GM12878 (cell line): Measurements from ENCODE around the gene SUGCT. TPM values are rescaled to one million over a fixed set of nuclear protein-coding genes. Genes with fewer than 3 reads are reported as not detected.

ENCODE experiments used
- ATAC-seq: fragments of 200-7000 bp; cut with Tn5 transposase; 3 replicates; pipeline ENCODE4 v1.9.1; 2020; ENCODE audit warnings: mild to moderate bottlenecking, moderate library complexity
- BruUV-seq: library from RNA; stranded (reverse); fragments of 400-500 nt; replicated peaks from 2 replicates; lab custom pipeline; 2021; lab: Mats Ljungman, UMichigan
- CTCF ChIA-PET: fragments of 300-600 bp; sonication (Branson Sonifier 250); formaldehyde crosslinking; extraction: SDS; loops from one replicate; lab custom pipeline; 2021; ENCODE audit warnings: inconsistent platforms; lab: Yijun Ruan, JAX
- POLR2A ChIA-PET: fragments of 350-600 bp; formaldehyde crosslinking; extraction: SDS; loops from one replicate; lab custom pipeline; 2021; ENCODE audit warnings: inconsistent platforms; lab: Charles Lee
- RAD21 ChIA-PET: fragments of 300-600 bp; sonication (Branson Sonifier 250); formaldehyde crosslinking; loops from one replicate; lab custom pipeline; 2023; ENCODE audit warnings: antibody characterized with exemption; ENCODE audit not compliant: unreplicated experiment; lab: Charles Lee
- SMC1A ChIA-PET: fragments of 300-600 bp; sonication (Branson Sonifier 250); formaldehyde crosslinking; loops from one replicate; lab custom pipeline; 2023; ENCODE audit not compliant: unreplicated experiment, uncharacterized antibody; lab: Charles Lee
- DNase-seq: peaks from one replicate; pipeline ENCODE4 v3.0.0-alpha.2; 2011; ENCODE audit warnings: low read depth, low spot score
- FAIRE-seq: peaks from 3 replicates; lab custom pipeline; 2011; peaks lifted over from hg19 to GRCh38; lab: Jason Lieb, UNC
- H2AFZ ChIP-seq: 2 replicates; pipeline ENCODE4 v1.6.0; 2011; ENCODE audit warnings: low read depth, low read length, control low read depth; ENCODE audit not compliant: control insufficient read depth
- H3K27ac ChIP-seq: 2 replicates; pipeline ENCODE4 v1.5.1; 2011; ENCODE audit warnings: control low read depth; ENCODE audit not compliant: control insufficient read depth, insufficient read depth
- H3K27me3 ChIP-seq, 2 experiments: replicated peaks in 1 of 2; 2 replicates each; pipeline versions ENCODE4 v1.6.0 to v1.6.1; 2011; ENCODE audit warnings: low read length in 1 of 2; ENCODE audit not compliant: control insufficient read depth in 2 of 2, insufficient read depth in 2 of 2
- H3K36me3 ChIP-seq, 2 experiments: 2 replicates each; pipeline ENCODE4 v1.5.1; 2011; ENCODE audit warnings: low read length in 1 of 2; ENCODE audit not compliant: control insufficient read depth in 2 of 2, insufficient read depth in 2 of 2
- H3K4me1 ChIP-seq: 2 replicates; pipeline ENCODE4 v1.6.1; 2011; ENCODE audit warnings: mild to moderate bottlenecking, low read length, moderate library complexity, mixed read lengths; ENCODE audit not compliant: control insufficient read depth, insufficient read depth
- H3K4me2 ChIP-seq: 2 replicates; pipeline ENCODE4 v1.6.0; 2011; ENCODE audit warnings: control low read depth; ENCODE audit not compliant: control insufficient read depth, insufficient read depth
- H3K4me3 ChIP-seq: fragments of 200-600 bp; sonication (generic); 2 replicates; pipeline ENCODE4 v1.5.1; 2016
- H3K79me2 ChIP-seq: 2 replicates; pipeline ENCODE4 v1.6.0; 2011; ENCODE audit warnings: low read length; ENCODE audit not compliant: control insufficient read depth, insufficient read depth
- H3K9ac ChIP-seq: 2 replicates; pipeline ENCODE4 v1.8.0; 2011; ENCODE audit warnings: low read length, control low read depth, mixed read lengths; ENCODE audit not compliant: control insufficient read depth, insufficient read depth
- H3K9me3 ChIP-seq: replicated peaks from 3 replicates; pipeline ENCODE4 v1.5.1; 2011; ENCODE audit warnings: mild to moderate bottlenecking, low read length; ENCODE audit not compliant: control insufficient read depth, insufficient read depth
- H4K20me1 ChIP-seq: 2 replicates; pipeline ENCODE4 v1.6.0; 2011; ENCODE audit not compliant: control insufficient read depth, insufficient read depth
- ATF2 ChIP-seq: IDR thresholded peaks from 2 replicates; pipeline ENCODE4 v1.6.1; 2012; ENCODE audit warnings: low read length, inconsistent platforms
- BCL3 ChIP-seq: IDR thresholded peaks from 2 replicates; pipeline ENCODE4 v1.6.1; 2011; ENCODE audit warnings: borderline replicate concordance, low read depth, mild to moderate bottlenecking, moderate library complexity, low read length; ENCODE audit not compliant: insufficient read depth, poor library complexity, severe bottlenecking
- CBFB ChIP-seq: IDR thresholded peaks from 2 replicates; pipeline ENCODE4 v1.6.1; 2016; ENCODE audit warnings: antibody characterized with exemption, low read depth
- CEBPB ChIP-seq, 2 experiments: fragments of 150-350 bp in 1 of 2; IDR thresholded peaks; 2 replicates each; pipeline ENCODE4 v1.6.1; 2012 to 2014; ENCODE audit warnings: low read depth in 2 of 2, low read length in 2 of 2, borderline replicate concordance in 1 of 2, inconsistent platforms in 1 of 2
- IRF4 ChIP-seq: IDR thresholded peaks from 2 replicates; pipeline ENCODE4 v1.6.1; 2011; ENCODE audit warnings: low read depth, low read length
- IRF5 ChIP-seq: fragments of 450-650 bp; IDR thresholded peaks from 2 replicates; pipeline ENCODE4 v1.6.1; 2017; ENCODE audit warnings: borderline replicate concordance
- NFXL1 ChIP-seq: fragments of 450-650 bp; IDR thresholded peaks from 2 replicates; pipeline ENCODE4 v1.6.1; 2017; ENCODE audit warnings: antibody characterized with exemption, mild to moderate bottlenecking, borderline replicate concordance
- NFYA ChIP-seq: IDR thresholded peaks from 2 replicates; pipeline ENCODE4 v1.6.1; 2011; ENCODE audit warnings: low read depth, mild to moderate bottlenecking, low read length, improper control_type of control experiment, borderline replicate concordance
- PRDM15 ChIP-seq: fragments of 450-650 bp; formaldehyde crosslinking; IDR thresholded peaks from 2 replicates; pipeline ENCODE4 v1.4.0; 2020; ENCODE audit warnings: mild to moderate bottlenecking, moderate library complexity
- SIN3A ChIP-seq: IDR thresholded peaks from 2 replicates; pipeline ENCODE4 v1.6.1; 2012; ENCODE audit warnings: low read depth, low read length, improper control_type of control experiment
- SUZ12 ChIP-seq: fragments of 200-600 bp; sonication (generic); IDR thresholded peaks from one replicate; pipeline ENCODE4 v1.6.1; 2018; ENCODE audit warnings: antibody characterized with exemption, mild to moderate bottlenecking; ENCODE audit not compliant: unreplicated experiment
- TAF1 ChIP-seq: IDR thresholded peaks from 2 replicates; pipeline ENCODE4 v1.6.1; 2011; ENCODE audit warnings: mild to moderate bottlenecking, low read depth, low read length, borderline replicate concordance
- WRNIP1 ChIP-seq: IDR thresholded peaks from 2 replicates; pipeline ENCODE4 v1.6.1; 2011; ENCODE audit warnings: low read depth, low read length, improper control_type of control experiment, borderline replicate concordance
- ZBED1 ChIP-seq: IDR thresholded peaks from 2 replicates; pipeline ENCODE4 v1.6.1; 2016; ENCODE audit warnings: borderline replicate concordance
- ZNF217 ChIP-seq: fragments of 450-650 bp; IDR thresholded peaks from 2 replicates; pipeline ENCODE4 v1.6.1; 2017; ENCODE audit warnings: antibody characterized with exemption, mild to moderate bottlenecking
- WGBS: methylation state at CpG from one replicate; pipeline ENCODE4 v1.1.6; 2016; ENCODE audit warnings: low lambda C conversion rate; ENCODE audit not compliant: insufficient replicate concordance, insufficient coverage; ENCODE audit errors: missing lambda C conversion rate; 5-methylcytosine and 5-hydroxymethylcytosine counted together
- in situ Hi-C: fragments of 300-500 bp; cut with MboI; formaldehyde crosslinking; loops from 9 replicates; pipeline ENCODE4 v1.14.3; 2018; ENCODE audit warnings: mixed read lengths
- intact Hi-C: fragments of 100-400 bp; cut with micrococcal nuclease; formaldehyde crosslinking; loops from one replicate; pipeline ENCODE4 v1.14.2; 2022; ENCODE audit not compliant: unreplicated experiment
- polyA plus RNA-seq, 11 experiments: library from polyadenylated mRNA; depleted of rRNA in 4 of 11; unstranded in 6 of 11; stranded (reverse) in 5 of 11; fragments of >200 nt; fragmentation: Nextera tagmentation in 4 of 11; fragmentation: Illumina TruSeq in 1 of 11; extraction: Ambion mirVana in 4 of 11; extraction: Trizol in 1 of 11; gene quantifications; 1 replicate in 1 of 11; 2 replicates in 10 of 11; pipeline versions ENCODE4 v1.2.1 to v1.2.3, GENCODE V29; 2011 to 2016; ENCODE audit warnings: inconsistent platforms in 2 of 11, missing spikeins in 2 of 11, low read depth in 1 of 11
- total RNA-seq, 4 experiments: library from RNA; depleted of rRNA in 3 of 4; stranded (reverse); fragments of >200 nt in 3 of 4; fragmentation: Illumina TruSeq in 1 of 4; extraction: Trizol in 1 of 4; gene quantifications; 2 replicates each; pipeline versions ENCODE4 v1.2.1 to v1.2.3, GENCODE V29; 2013 to 2021

SUGCT gene
- total and polyA plus RNA-seq, 10 of the 15 experiments (the other 5 are each of a cell fraction or from before 2014, with no cell fraction given) = 0.08 to 1.2 (median 0.67) TPM; not detected in 1

- TF ChIP-seq IRF5 (no peak), PRDM15 (no peak), CEBPB (IDR thresholded peaks at IDR 0.05; ENCODE audit: borderline replicate concordance in 1 of 2, low read depth in 2 of 2, low read length in 2 of 2) (no peak), WRNIP1 (no peak), TAF1 (no peak)
Measured at GRCh38 chr7:40221836-40222235, 87.0 kb downstream of the SUGCT start (continued).

- RAD21 ChIA-PET = no interaction called here
- in situ Hi-C loops (no loop called here), intact Hi-C loops (no loop called here)
- WGBS = 38% methylated on average over 2 of the region's 2 CpGs
- Histone ChIP-seq H3K36me3 (no peaks in the 10 kb centered on the region), H3K9ac (no peak overlapping the region), H3K79me2 (no peaks in the 10 kb centered on the region), H3K27ac (no peak overlapping the region), H4K20me1 (no peaks in the 10 kb centered on the region), H3K4me2 (no peak overlapping the region), H3K9me3 (no peaks in the 10 kb centered on the region), H3K4me1 (no peaks in the 10 kb centered on the region), H2AFZ (no peak overlapping the region), H3K4me3 (no peak overlapping the region), H3K27me3 (no peaks in the 10 kb centered on the region)
- FAIRE-seq (no peak), ATAC-seq (no peak), DNase-seq (no peak)
- CTCF ChIA-PET = no interaction called here
- BruUV-seq = no TSS peak
- SMC1A ChIA-PET = no interaction called here
- POLR2A ChIA-PET = no interaction called here
- TF ChIP-seq BCL3 (no peak), CBFB (no peak), ATF2 (no peak), SUZ12 (no peak), ZBED1 (no peak), SIN3A (no peak), IRF4 (no peak), NFYA (no peak), NFXL1 (no peak), ZNF217 (no peak)
Measured at GRCh38 chr7:40223451-40224127, 88.8 kb downstream of the SUGCT start.
